Nucleus accumbens (tissue), 56 donors: ENCODE measurements around the gene TP53INP2.
"Not testable (repeated sequence)": the region's sequence is repeated elsewhere in the genome, so short reads cannot be mapped to it uniquely, and the experiment has no call there.

Experiments
- DNase-seq, 56 donors: peaks; one replicate each; lab custom pipeline; 2025; lab: John Stamatoyannopoulos, UW

The TP53INP2 gene

DNA sequence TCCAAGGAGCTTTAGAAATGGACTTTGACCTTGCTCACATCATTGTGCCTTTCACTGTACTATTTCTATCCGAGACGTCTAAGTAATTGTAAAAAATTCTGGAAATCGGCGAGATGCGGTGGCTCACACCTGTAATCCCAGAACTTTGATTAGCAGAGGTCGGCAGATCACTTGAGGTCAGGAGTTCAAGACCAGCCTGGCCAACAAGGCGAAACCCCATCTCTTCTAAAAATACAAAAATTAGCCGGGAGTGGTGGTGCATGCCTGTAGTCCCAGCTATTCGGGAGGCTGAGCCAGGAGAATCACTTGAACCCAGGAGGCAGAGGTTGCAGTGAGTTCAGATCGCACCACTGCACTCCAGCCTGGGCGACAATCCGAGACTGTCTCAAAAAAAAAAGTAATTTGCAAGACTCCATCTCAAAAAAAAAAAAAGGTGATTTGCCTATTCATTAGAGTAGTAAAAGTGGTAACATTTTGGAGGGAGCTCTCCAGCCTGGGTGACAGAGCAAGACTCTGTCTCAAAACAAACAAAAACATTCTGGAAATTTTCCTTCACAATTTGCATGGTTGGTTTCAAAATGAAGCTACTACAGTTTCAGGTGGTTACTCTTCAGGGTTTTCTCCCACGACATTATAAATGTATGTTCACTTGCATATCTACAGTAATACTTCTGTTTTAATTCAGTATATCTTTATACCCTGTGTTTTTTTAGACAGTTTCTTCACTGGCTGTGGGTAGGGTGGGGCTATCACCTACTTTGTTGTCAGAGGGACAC lies 15.3 kb downstream of the TP53INP2 start:
- not testable (repeated sequence) for DNase-seq

DNA sequence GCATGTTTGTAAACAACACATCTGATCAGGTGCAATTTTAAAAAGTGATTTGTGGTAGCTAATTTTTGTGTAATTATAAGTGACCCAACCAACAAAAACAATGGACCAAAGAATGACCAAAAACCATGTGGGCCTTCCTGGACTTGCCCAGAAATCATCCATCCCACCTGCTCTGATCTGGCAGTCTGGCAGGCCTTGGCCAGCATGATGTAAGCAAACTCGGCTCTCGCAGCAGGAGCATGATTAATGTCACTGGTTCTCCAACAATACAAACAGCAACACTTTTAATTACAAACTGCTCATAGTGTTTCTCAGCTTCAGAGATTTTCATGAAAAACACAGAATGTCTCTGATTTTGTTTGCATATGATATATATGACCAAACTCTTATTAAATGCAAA lies 16.1 kb downstream of the TP53INP2 start:
- peak in 1 of 56 donors; percentile 27 for DNase-seq

DNA sequence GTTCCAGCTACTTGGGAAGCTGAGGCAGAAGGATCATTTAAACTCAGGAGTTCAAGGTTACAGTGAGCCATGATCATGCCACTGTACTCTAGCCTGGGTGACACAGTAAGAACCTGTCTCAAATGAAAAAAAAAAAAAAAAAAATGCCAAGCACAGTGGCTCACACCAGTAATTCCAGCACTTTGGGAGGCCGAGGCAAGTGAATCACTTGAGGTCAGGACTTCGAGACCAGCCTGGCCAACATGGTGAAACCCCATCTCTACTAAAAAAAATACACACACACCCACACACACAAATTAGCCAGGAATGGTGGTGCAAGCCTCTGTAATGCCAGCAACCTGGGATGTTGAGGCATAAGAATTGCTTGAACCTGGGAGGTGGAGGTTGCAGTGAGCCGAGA lies 18.4 kb downstream of the TP53INP2 start:
- DNase-seq = not testable (repeated sequence)

GRCh38 chr20:34724172-34724571 lies 20.0 kb downstream of the TP53INP2 start:
- DNase-seq = no peak

- no peak for DNase-seq
Observed at GRCh38 chr20:34729416-34729815, 25.3 kb downstream of the TP53INP2 start.

DNA sequence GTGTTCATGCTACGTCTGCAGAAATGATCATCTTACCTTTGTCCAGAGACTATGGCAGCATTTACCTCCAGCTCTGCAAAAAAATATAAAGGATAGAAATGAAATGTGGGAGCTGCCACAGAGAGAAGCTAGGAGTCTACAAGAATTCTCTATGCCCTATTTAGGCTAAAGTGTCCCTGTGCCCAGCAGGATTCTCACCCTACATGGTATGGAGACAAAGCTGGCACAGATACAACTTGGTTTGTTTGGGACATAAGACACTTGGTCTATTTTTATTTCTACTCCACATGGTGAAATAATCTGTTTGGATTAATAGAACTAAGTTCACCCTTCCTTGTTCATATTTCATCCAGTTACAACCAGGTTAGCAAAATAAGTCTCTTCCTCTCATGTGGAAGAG lies 28.4 kb downstream of the TP53INP2 start:
- no peak for DNase-seq

DNA sequence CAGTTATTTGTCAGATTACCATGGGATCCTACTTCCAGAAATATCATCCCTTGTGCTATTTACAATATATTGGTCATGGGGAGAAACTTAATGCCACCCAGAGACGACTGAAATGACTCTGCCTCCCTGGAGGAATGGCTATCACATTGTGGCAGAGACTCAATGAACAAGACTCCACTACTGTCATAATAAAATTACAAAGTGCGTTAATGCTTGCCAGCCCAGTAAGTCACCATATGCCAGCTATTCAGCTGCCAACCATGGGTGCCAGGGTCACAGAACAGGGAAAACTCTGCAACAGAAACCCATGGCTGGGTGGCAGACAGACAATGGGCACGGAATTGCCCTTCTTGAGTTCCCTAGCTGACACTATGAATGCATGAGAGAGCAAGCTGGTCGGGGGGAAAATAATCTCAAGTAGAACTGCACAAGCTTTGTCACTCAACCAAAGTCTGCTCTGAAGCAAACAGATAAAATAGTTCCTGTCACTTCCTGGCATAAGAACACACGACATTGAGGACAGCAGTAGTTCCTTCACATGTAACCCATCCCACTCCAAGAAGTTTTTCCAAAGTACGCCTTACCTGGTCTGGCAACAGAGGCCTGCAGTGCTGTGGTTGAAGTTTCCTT lies 32.1 kb downstream of the TP53INP2 start:
- DNase-seq = no peak

DNA sequence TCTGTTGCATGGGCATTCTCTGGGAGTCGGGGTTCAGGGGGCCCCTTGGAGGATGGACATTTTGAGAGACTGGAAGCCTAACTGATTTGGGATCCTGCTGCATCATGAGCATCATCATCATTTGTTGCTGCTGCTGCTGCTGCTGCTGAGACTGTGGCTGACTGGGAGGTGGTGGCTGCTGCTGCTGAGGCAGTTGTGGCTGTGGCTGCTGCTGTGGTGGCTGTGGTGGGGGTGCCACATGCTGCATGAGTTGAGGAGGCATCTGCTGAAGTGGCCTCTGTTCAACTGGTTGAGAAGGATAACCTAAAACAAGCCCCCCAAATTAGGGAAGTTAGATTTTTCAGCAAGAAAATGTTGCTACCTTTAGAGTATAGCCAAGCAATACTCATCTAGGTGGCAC lies 38.9 kb downstream of the TP53INP2 start:
- no peak for DNase-seq

DNA sequence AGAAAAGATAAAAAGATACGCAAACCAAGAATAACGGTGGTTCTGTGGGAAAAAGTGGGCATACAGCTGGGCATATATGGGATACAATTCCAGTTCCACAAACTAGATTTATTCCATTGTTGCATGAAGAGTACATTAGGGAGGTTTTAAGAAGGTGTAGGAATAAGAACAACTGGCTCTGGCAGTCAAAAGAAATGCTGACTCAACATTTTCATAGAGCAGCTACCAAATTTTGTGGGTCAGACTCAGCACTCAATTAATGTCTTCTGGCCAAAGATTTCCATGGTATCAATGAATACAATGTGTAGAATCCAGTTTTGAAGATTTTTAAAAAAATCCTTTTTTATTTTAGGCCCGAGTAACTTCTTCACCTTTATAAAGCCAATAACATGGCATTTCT lies 40.2 kb downstream of the TP53INP2 start:
- DNase-seq = no peak

DNA sequence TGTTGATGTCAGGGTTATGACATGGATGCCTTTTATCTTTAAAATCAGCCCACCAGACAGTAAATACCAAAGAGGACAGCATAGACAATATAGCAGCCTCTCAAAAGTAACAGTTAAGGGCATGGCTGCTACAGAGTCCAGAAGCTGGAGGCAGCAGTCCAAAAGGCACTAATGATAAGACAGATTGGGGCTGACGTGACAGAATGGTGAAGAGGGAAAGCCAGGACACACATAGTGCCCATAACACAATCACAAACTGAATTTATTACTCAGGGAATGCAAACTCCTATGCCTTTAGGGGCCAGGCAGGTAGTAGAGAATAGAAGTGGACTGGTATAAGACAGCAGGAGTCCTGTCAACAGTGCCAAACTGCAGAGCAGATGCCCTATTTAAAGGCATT lies 40.7 kb downstream of the TP53INP2 start:
- DNase-seq = no peak

DNA sequence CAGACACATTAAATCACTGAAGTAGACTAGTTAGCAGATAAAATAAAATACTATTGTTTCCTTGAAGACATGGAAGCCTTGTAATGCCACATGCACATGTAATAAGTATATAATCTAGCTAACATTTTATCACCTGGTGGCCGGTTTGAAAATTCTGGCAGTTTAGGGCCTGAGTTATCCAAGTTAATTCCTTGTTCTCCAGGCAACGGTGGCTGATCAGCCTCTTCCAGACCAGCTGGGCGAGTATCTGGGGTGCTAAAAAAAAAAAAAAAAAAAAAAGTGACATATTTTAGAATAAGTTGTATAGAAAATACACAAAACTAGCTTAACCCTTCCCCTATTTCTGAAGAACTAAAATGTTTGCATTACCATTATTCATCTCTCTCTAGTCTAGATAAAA lies 42.5 kb downstream of the TP53INP2 start:
- no peak for DNase-seq

- no peak for DNase-seq
Observed at GRCh38 chr20:34747479-34747878, 43.3 kb downstream of the TP53INP2 start.

DNA sequence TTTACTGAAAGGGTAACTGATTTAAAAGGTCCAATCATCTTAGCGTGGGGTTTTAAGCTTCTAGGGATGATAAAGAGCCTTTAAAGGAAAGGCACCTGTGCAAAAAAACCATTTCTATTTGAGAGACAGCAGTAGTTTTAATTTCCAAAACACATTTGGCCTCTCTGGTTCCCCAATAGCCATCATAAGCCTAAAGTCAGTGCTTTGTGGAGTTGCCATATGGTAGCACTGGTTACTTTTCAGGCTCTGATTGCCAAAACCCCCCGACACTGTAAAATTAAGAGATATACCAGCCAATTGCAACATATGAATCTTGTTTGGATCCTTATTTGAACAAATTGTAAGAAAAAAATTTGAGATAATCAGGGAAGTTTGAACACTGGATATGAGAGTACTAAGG lies 44.6 kb downstream of the TP53INP2 start:
- no peak for DNase-seq

DNA sequence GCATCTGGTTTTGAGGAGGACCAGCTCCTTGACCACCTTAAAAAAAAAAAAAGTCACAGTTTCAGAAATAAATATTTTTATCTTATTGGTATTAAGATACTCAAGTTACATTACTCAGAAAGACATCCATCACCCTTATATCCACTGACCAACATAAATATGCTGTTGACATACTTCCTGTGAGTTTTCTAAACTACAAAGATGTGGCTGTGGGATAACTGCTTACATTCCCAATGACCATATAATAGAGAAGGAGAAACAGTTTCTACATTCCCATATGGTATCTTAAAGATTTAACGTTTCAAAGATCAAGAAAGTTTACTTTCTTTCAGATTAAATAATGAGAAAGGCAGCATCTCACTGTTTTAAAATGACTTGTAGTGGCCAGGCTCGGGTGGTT lies 46.3 kb downstream of the TP53INP2 start:
- no peak for DNase-seq

- no peak for DNase-seq
Observed at GRCh38 chr20:34751453-34751852, 47.3 kb downstream of the TP53INP2 start.

GRCh38 chr20:34753706-34754461 lies 49.7 kb downstream of the TP53INP2 start:
- no peak for DNase-seq

GRCh38 chr20:34754611-34755010 lies 50.5 kb downstream of the TP53INP2 start:
- DNase-seq = no peak

DNA sequence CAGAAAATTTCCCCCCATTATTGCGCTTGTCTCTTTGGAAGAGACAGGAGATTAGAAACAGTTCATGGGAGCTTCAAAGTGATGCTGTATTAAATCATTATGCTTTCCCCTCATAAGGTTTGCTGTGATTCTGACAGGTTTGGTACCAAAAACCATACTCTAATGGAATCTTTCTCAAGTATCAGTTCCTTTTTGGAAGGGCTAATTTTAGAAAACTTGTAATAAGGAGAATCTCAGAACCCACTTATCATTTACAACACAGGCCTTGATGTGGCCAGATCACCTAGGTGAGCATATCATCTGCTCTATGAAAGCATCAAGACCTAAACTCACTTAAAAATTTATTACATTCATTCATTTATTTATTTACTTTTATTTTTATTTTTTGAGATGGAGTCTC lies 51.2 kb downstream of the TP53INP2 start:
- DNase-seq = no peak

DNA sequence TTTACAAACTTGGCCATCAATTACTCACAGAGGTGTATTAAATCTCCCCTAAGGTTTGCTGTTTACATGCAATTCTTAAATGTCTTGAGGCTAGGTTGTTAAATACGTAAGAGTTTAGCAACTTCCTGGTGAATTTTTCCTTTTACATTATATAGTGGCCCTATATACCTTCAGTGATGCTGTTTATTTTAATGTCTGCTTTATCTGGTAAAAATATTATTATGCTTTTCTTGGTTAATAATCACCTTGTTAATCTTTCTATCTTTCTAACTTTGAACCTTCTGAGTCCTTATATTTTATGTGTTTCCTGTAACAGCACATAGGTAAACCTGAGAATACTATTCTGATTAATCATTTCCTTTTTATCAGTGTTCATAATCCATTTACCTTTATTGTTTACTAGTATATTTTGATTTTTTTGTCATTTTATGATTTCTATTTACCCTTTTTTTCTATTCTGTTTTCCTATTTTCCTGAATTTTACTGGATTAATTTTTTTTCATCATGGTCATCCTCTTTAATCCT lies 57.9 kb downstream of the TP53INP2 start:
- no peak for DNase-seq
